ENCODE data around the gene CMSS1.

The CMSS1 gene

GRCh38 chr3:100127792-100128191, 310.1 kb downstream of the CMSS1 start (continued):
- TF ChIP-seq ZNF645 (tag by site-specific recombination; IDR thresholded peaks at IDR 0.05) (no peak), ZNF768 (tag by site-specific recombination; IDR thresholded peaks at IDR 0.05) (no peak), ZSCAN16 (tag by site-specific recombination; IDR thresholded peaks at IDR 0.05) (no peak)

GRCh38 chr3:100128565-100128964, 310.9 kb downstream of the CMSS1 start:
- H3K4me1 ChIP-seq (ENCODE audit: control insufficient read depth, insufficient read depth, low read length), result no peaks in the 10 kb centered on the region; the same call in 1 of the 2 replicates
- no peak overlapping the region for H3K27ac ChIP-seq (ENCODE audit: extremely low read depth, low read depth, low read length)
- H3K4me3 ChIP-seq (ENCODE audit: low read depth, low read length), result no peak overlapping the region
- POLR2A ChIA-PET, result no interaction called here
- TF ChIP-seq ZNF121 (tag by site-specific recombination; IDR thresholded peaks at IDR 0.05), result no peak
- CTCF ChIA-PET, result no interaction called here
- no peaks in the 10 kb centered on the region for H3K9me3 ChIP-seq (ENCODE audit: control insufficient read depth, insufficient read depth, low read depth, low read length)
- no peaks in the 10 kb centered on the region for H3K36me3 ChIP-seq (ENCODE audit: control insufficient read depth in 2 of 2, insufficient read depth in 1 of 2, low read length in 2 of 2)

- ChIA-PET POLR2A (no interaction called here), CTCF (interaction anchor here (0.6 kb wide), 1 partner anchor 299 kb away, joined by 4 read pairs; no protein-coding TSS in a partner anchor)
- H3K4me3 ChIP-seq (ENCODE audit: low read depth, low read length), result no peak overlapping the region
- H3K36me3 ChIP-seq (ENCODE audit: control insufficient read depth in 2 of 2, insufficient read depth in 1 of 2, low read length in 2 of 2), result no peaks in the 10 kb centered on the region
- no peaks in the 10 kb centered on the region for H3K9me3 ChIP-seq (ENCODE audit: control insufficient read depth, insufficient read depth, low read depth, low read length)
- H3K4me1 ChIP-seq (ENCODE audit: control insufficient read depth, insufficient read depth, low read length), result no peaks in the 10 kb centered on the region; the same call in 1 of the 2 replicates
- H3K27ac ChIP-seq (ENCODE audit: extremely low read depth, low read depth, low read length), result no peak overlapping the region
- TF ChIP-seq ZNF501 (tag by site-specific recombination; IDR thresholded peaks at IDR 0.05), result no peak
- no peak for TF ChIP-seq ZNF449 (tag by site-specific recombination; IDR thresholded peaks at IDR 0.05)
- TF ChIP-seq ZNF184 (tag by site-specific recombination; IDR thresholded peaks at IDR 0.05), result no peak
- TF ChIP-seq ZNF10 (tag by site-specific recombination; IDR thresholded peaks at IDR 0.05), result no peak
- no peak for TF ChIP-seq ZNF571 (tag by site-specific recombination; IDR thresholded peaks at IDR 0.05)
- no peak for TF ChIP-seq PRDM4 (tag by site-specific recombination; IDR thresholded peaks at IDR 0.05)
These were observed 312.3 kb downstream of the CMSS1 start for GRCh38 chr3:100129941-100130340.

- H3K4me3 ChIP-seq (ENCODE audit: low read depth, low read length), result no peak overlapping the region
- no peak for TF ChIP-seq ZBTB26 (tag by site-specific recombination; optimal IDR thresholded peaks at IDR 0.05)
- no peak for TF ChIP-seq ZNF423 (tag by site-specific recombination; IDR thresholded peaks at IDR 0.05)
- TF ChIP-seq ZNF155 (tag by site-specific recombination; IDR thresholded peaks at IDR 0.05), result no peak
- no peak for TF ChIP-seq ZNF768 (tag by site-specific recombination; IDR thresholded peaks at IDR 0.05)
- TF ChIP-seq YY2 (tag by site-specific recombination; IDR thresholded peaks at IDR 0.05), result no peak
- TF ChIP-seq ZNF621 (tag by site-specific recombination; IDR thresholded peaks at IDR 0.05), result no peak
- TF ChIP-seq ZNF292 (tag by site-specific recombination; IDR thresholded peaks at IDR 0.05; ENCODE audit: borderline replicate concordance, low read depth), result no peak
- no peak for TF ChIP-seq ZNF660 (tag by site-specific recombination; IDR thresholded peaks at IDR 0.05)
- H3K9me3 ChIP-seq (ENCODE audit: control insufficient read depth, insufficient read depth, low read depth, low read length), result no peaks in the 10 kb centered on the region
- H3K4me1 ChIP-seq (ENCODE audit: control insufficient read depth, insufficient read depth, low read length), result no peaks in the 10 kb centered on the region
- ChIA-PET CTCF (no interaction called here), POLR2A (no interaction called here)
- H3K27ac ChIP-seq (ENCODE audit: extremely low read depth, low read depth, low read length), result no peak overlapping the region
- H3K36me3 ChIP-seq (ENCODE audit: control insufficient read depth in 2 of 2, insufficient read depth in 1 of 2, low read length in 2 of 2), result no peaks in the 10 kb centered on the region
These were observed 313.6 kb downstream of the CMSS1 start for GRCh38 chr3:100131241-100131640.
